ENCODE data around the gene CXCL10. TPM values are rescaled to one million over a fixed set of nuclear protein-coding genes. Genes with fewer than 3 reads are reported as not detected.

The CXCL10 gene
- total RNA-seq, 1 donor from 2014 or later: 5.0 TPM

- DNase-seq (ENCODE audit: low spot score) (no peak), ATAC-seq (no peak)
- intact Hi-C loops (cut with DNase I): no loop called here
Measured at GRCh38 chr4:76035799-76036380, 12.6 kb upstream of the CXCL10 start, which contains the start of gene CXCL11. Gene CXCL11 (minus strand): TSS chr4:76036070. CDS start chr4:76035987, 83 bp downstream.

GRCh38 chr4:76035141-76035540, 11.8 kb upstream of the CXCL10 start:
- intact Hi-C loops (cut with DNase I): no loop called here
- ATAC-seq (no peak), DNase-seq (ENCODE audit: low spot score) (no peak)

- intact Hi-C loops (cut with DNase I): no loop called here
- ATAC-seq: no peak
Measured at GRCh38 chr4:76029300-76029699, 6.0 kb upstream of the CXCL10 start.

GRCh38 chr4:76028350-76028765, 5.1 kb upstream of the CXCL10 start:
- intact Hi-C loops (cut with DNase I): no loop called here
- DNase-seq (ENCODE audit: low spot score) (no peak), ATAC-seq (peak; percentile 53)

More at GRCh38 chr4:76029300-76029699, 6.0 kb upstream of the CXCL10 start:
- no peak for DNase-seq (ENCODE audit: low spot score)

- ATAC-seq: no peak
- no peak for DNase-seq (ENCODE audit: low spot score)
- intact Hi-C loops (cut with DNase I): no loop called here
Measured at GRCh38 chr4:76024065-76024464, 768 bp upstream of the CXCL10 start.

GRCh38 chr4:76022677-76023076, 620 bp downstream of the CXCL10 start:
- no peak for DNase-seq (ENCODE audit: low spot score)
- intact Hi-C loops (cut with DNase I): no loop called here
- no peak for ATAC-seq

GRCh38 chr4:76022031-76022430, 1.3 kb downstream of the CXCL10 start:
- intact Hi-C loops (cut with DNase I): no loop called here
- ATAC-seq (no peak), DNase-seq (ENCODE audit: low spot score) (no peak)

GRCh38 chr4:76017056-76017686, 6.1 kb downstream of the CXCL10 start:
- intact Hi-C loops (cut with DNase I): no loop called here
- no peak for DNase-seq (ENCODE audit: low spot score)
- ATAC-seq: peak; percentile 22

- DNase-seq (ENCODE audit: low spot score) (no peak), ATAC-seq (no peak)
- intact Hi-C loops (cut with DNase I): no loop called here
Measured at GRCh38 chr4:76016393-76016792, 6.9 kb downstream of the CXCL10 start.

GRCh38 chr4:76013540-76013939, 9.8 kb downstream of the CXCL10 start:
- no peak for ATAC-seq
- DNase-seq (ENCODE audit: low spot score): no peak
- intact Hi-C loops (cut with DNase I): no loop called here

GRCh38 chr4:76012388-76012801, 10.9 kb downstream of the CXCL10 start:
- DNase-seq (ENCODE audit: low spot score) (no peak), ATAC-seq (peak; percentile 34)
- intact Hi-C loops (cut with DNase I): no loop called here

GRCh38 chr4:76011700-76012387, 11.5 kb downstream of the CXCL10 start:
- intact Hi-C loops (cut with DNase I): no loop called here
- ATAC-seq (peak; percentile 76), DNase-seq (ENCODE audit: low spot score) (no peak)

- ATAC-seq (peak; percentile 40), DNase-seq (ENCODE audit: low spot score) (no peak)
- intact Hi-C loops (cut with DNase I): no loop called here
Measured at GRCh38 chr4:76011018-76011670, 12.2 kb downstream of the CXCL10 start.

- DNase-seq (ENCODE audit: low spot score) (no peak), ATAC-seq (no peak)
- intact Hi-C loops (cut with DNase I): no loop called here
Measured at GRCh38 chr4:76010576-76010975, 12.7 kb downstream of the CXCL10 start.

GRCh38 chr4:76009311-76009710, 14.0 kb downstream of the CXCL10 start:
- ATAC-seq (no peak), DNase-seq (ENCODE audit: low spot score) (no peak)
- intact Hi-C loops (cut with DNase I): no loop called here

- intact Hi-C loops (cut with DNase I): no loop called here
- DNase-seq (ENCODE audit: low spot score): no peak
- no peak for ATAC-seq
Measured at GRCh38 chr4:76007089-76007862, 16.0 kb downstream of the CXCL10 start, which contains the start of gene CXCL9. Gene CXCL9 (minus strand): TSS chr4:76007509. CDS start chr4:76007449, 60 bp downstream.

GRCh38 chr4:76003620-76004019, 19.7 kb downstream of the CXCL10 start:
- ATAC-seq (no peak), DNase-seq (ENCODE audit: low spot score) (no peak)
- intact Hi-C loops (cut with DNase I): no loop called here

- DNase-seq (ENCODE audit: low spot score) (no peak), ATAC-seq (peak; percentile 89)
- intact Hi-C loops (cut with DNase I): no loop called here
Measured at GRCh38 chr4:76003035-76003434, 20.3 kb downstream of the CXCL10 start.

GRCh38 chr4:76002176-76002575, 21.1 kb downstream of the CXCL10 start:
- ATAC-seq (peak; percentile 90), DNase-seq (ENCODE audit: low spot score) (no peak)
- intact Hi-C loops (cut with DNase I): no loop called here

Measured in sciatic nerve (tissue), 2 donors.